IMR-90 (cell line): Measurements from ENCODE around the gene MACC1.

ENCODE experiments used
- FOS ChIP-seq: fragments of 150-350 bp; IDR thresholded peaks from 2 replicates; pipeline ENCODE4 v1.6.1; 2016; ENCODE audit warnings: low read depth, low read length
- POLR2A ChIP-seq: IDR thresholded peaks from 2 replicates; pipeline ENCODE4 v1.6.1; 2012; ENCODE audit warnings: mild to moderate bottlenecking, low read depth, low read length
- RAD21 ChIP-seq: IDR thresholded peaks from 2 replicates; pipeline ENCODE4 v1.6.1; 2012; ENCODE audit warnings: low read length, improper control_type of control experiment
- SMC3 ChIP-seq: fragments of 150-350 bp; IDR thresholded peaks from 2 replicates; pipeline ENCODE4 v1.6.1; 2016; ENCODE audit warnings: low read depth, mild to moderate bottlenecking, antibody characterized with exemption, low read length, moderate library complexity
- TF ChIP-seq, protein P1 (sequence below): conservative IDR thresholded peaks from 2 replicates; pipeline ENCODE4 v1.5.1; 2012; ENCODE audit warnings: mild to moderate bottlenecking, low read depth, low read length, improper control_type of control experiment
- TF ChIP-seq, protein P2 (sequence below): fragments of 150-350 bp; IDR thresholded peaks from 2 replicates; pipeline ENCODE4 v1.6.1; 2017; ENCODE audit warnings: mild to moderate bottlenecking, antibody characterized with exemption, low read length, low read depth

DNA sequence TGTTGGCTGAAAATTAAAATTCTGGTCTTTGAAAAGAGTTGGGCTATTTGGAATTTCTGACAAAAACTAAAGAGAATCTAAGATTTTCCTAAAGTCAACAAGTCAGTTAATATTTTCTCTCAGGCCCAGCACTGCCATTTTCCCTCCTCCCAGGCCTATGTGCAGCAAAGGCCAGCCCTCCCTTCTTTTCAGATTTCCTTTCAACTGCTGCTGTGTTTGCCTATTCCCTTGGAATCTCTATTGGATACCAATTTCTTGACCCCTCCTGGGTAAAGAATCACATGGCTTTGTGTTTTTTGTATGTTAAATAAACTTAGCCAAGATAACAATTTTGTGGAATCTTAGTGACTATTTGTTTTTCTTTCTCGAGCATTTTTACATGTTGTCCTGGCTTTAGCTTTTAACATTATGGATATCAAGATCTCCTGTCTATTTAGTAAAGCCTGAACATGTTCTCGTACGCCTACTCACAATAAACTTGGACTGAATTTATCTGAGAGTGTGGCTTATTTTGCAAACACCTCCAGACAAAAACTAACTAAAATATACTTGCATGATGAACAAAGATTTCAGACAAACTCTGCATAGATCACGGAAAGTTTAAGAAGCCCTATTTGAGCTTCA lies 19.9 kb downstream of the MACC1 start:
- TF ChIP-seq, protein P1, sequence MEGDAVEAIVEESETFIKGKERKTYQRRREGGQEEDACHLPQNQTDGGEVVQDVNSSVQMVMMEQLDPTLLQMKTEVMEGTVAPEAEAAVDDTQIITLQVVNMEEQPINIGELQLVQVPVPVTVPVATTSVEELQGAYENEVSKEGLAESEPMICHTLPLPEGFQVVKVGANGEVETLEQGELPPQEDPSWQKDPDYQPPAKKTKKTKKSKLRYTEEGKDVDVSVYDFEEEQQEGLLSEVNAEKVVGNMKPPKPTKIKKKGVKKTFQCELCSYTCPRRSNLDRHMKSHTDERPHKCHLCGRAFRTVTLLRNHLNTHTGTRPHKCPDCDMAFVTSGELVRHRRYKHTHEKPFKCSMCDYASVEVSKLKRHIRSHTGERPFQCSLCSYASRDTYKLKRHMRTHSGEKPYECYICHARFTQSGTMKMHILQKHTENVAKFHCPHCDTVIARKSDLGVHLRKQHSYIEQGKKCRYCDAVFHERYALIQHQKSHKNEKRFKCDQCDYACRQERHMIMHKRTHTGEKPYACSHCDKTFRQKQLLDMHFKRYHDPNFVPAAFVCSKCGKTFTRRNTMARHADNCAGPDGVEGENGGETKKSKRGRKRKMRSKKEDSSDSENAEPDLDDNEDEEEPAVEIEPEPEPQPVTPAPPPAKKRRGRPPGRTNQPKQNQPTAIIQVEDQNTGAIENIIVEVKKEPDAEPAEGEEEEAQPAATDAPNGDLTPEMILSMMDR, result no peak
- no peak for TF ChIP-seq SMC3
- TF ChIP-seq POLR2A, result no peak
- TF ChIP-seq, protein P2, sequence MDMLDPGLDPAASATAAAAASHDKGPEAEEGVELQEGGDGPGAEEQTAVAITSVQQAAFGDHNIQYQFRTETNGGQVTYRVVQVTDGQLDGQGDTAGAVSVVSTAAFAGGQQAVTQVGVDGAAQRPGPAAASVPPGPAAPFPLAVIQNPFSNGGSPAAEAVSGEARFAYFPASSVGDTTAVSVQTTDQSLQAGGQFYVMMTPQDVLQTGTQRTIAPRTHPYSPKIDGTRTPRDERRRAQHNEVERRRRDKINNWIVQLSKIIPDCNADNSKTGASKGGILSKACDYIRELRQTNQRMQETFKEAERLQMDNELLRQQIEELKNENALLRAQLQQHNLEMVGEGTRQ, result no peak
- TF ChIP-seq RAD21, result no peak
- TF ChIP-seq FOS, result no peak
